K562 (cell line): ENCODE results near the gene AGAP1. TPM values are rescaled to one million over a fixed set of nuclear protein-coding genes. Genes with fewer than 3 reads are reported as not detected.

Experiments
- ATAC-seq: fragments of 200-7000 bp; cut with Tn5 transposase; 3 replicates; pipeline ENCODE4 v1.9.1; 2020; ENCODE audit warnings: moderate library complexity
- BruUV-seq: library from RNA; stranded (reverse); fragments of 400-500 nt; replicated peaks from 2 replicates; lab custom pipeline; 2021; lab: Mats Ljungman, UMichigan
- CTCF ChIA-PET: fragments of 300-600 bp; formaldehyde crosslinking; extraction: SDS; loops from one replicate; lab custom pipeline; 2021; ENCODE audit warnings: low intra/inter-chr PET ratio; lab: Yijun Ruan, JAX
- POLR2A ChIA-PET: fragments of 300-600, 350-650 bp; sonication (Branson Sonifier 250); formaldehyde crosslinking; extraction: SDS; loops from one replicate; lab custom pipeline; 2021; ENCODE audit warnings: antibody characterized with exemption, inconsistent platforms; lab: Yijun Ruan, JAX
- DNase-seq, 4 experiments: peaks; one replicate each; pipeline versions ENCODE4 v3.0.0 to v3.0.0-alpha.2; 2011 to 2018; ENCODE audit warnings: low spot score in 3 of 4, mixed read lengths in 3 of 4; ENCODE audit errors: extremely low read depth in 1 of 4
- FAIRE-seq: peaks from 2 replicates; lab custom pipeline; 2011; peaks lifted over from hg19 to GRCh38; lab: Jason Lieb, UNC
- H2AFZ ChIP-seq: 2 replicates; pipeline ENCODE4 v1.6.0; 2011; ENCODE audit warnings: low read depth, low read length, control low read depth, inconsistent platforms
- H3K27ac ChIP-seq: fragments of 200-600 bp; 3 replicates; pipeline ENCODE4 v1.8.0; 2011; ENCODE audit warnings: low read depth, mild to moderate bottlenecking, control low read depth, inconsistent platforms, low read length, moderate library complexity, mixed read lengths; ENCODE audit errors: extremely low read depth
- H3K27me3 ChIP-seq, 2 experiments: fragments of 300-600 bp in 1 of 2; 2 replicates in 1 of 2; 3 replicates in 1 of 2; pipeline versions ENCODE4 v1.6.0 to v1.8.0; 2011; ENCODE audit warnings: inconsistent platforms in 2 of 2, low read length in 2 of 2, mild to moderate bottlenecking in 1 of 2, mixed read lengths in 1 of 2, moderate library complexity in 1 of 2; ENCODE audit not compliant: control insufficient read depth in 2 of 2, insufficient read depth in 2 of 2
- H3K36me3 ChIP-seq: fragments of 300-600 bp; 3 replicates; pipeline ENCODE4 v1.8.0; 2011; ENCODE audit warnings: mild to moderate bottlenecking, low read length, inconsistent platforms; ENCODE audit not compliant: control insufficient read depth, insufficient read depth
- H3K4me1 ChIP-seq, 2 experiments: fragments of 200-600 bp in 1 of 2; replicated peaks in 1 of 2; 2 replicates in 1 of 2; 3 replicates in 1 of 2; pipeline versions ENCODE4 v1.5.1 to v1.8.0; 2011; ENCODE audit warnings: inconsistent platforms in 2 of 2, low read length in 2 of 2, mild to moderate bottlenecking in 1 of 2, mixed read lengths in 1 of 2, moderate library complexity in 1 of 2; ENCODE audit not compliant: control insufficient read depth in 2 of 2, insufficient read depth in 2 of 2
- H3K4me2 ChIP-seq: 2 replicates; pipeline ENCODE4 v1.6.1; 2011; ENCODE audit warnings: low read length, control low read depth, inconsistent platforms, mixed read lengths; ENCODE audit not compliant: insufficient read depth
- H3K4me3 ChIP-seq: fragments of 200-600 bp; sonication (generic), shearing (Covaris generic); 2 replicates; pipeline ENCODE4 v1.5.1; 2016; ENCODE audit warnings: control low read depth, inconsistent platforms
- H3K79me2 ChIP-seq: fragments of 200-600 bp; 3 replicates; pipeline ENCODE4 v1.8.0; 2011; ENCODE audit warnings: low read length, inconsistent platforms; ENCODE audit not compliant: control insufficient read depth, insufficient read depth
- H3K9ac ChIP-seq, 2 experiments: 2 replicates each; pipeline versions ENCODE4 v1.6.0 to v1.6.1; 2011; ENCODE audit warnings: low read depth in 2 of 2, low read length in 2 of 2, control low read depth in 1 of 2, inconsistent platforms in 1 of 2, mild to moderate bottlenecking in 1 of 2, mixed read lengths in 1 of 2; ENCODE audit not compliant: insufficient read depth in 1 of 2
- H3K9me1 ChIP-seq: one replicate; pipeline ENCODE4 v1.6.0; 2011; ENCODE audit warnings: inconsistent platforms, mild to moderate bottlenecking, low read length, moderate library complexity; ENCODE audit not compliant: control insufficient read depth, insufficient read depth
- H3K9me3 ChIP-seq: replicated peaks from 2 replicates; pipeline ENCODE4 v1.5.1; 2011; ENCODE audit warnings: low read depth, low read length, inconsistent platforms; ENCODE audit not compliant: control insufficient read depth, insufficient read depth
- H4K20me1 ChIP-seq: replicated peaks from 2 replicates; pipeline ENCODE4 v1.6.1; 2011; ENCODE audit warnings: low read length, inconsistent platforms, mixed read lengths; ENCODE audit not compliant: control insufficient read depth, insufficient read depth
- ATF4 ChIP-seq: fragments of 450-650 bp; formaldehyde crosslinking; IDR thresholded peaks from 2 replicates; pipeline ENCODE4 v1.4.0; 2022; ENCODE audit warnings: mild to moderate bottlenecking, moderate library complexity
- BACH1 ChIP-seq: fragments of 200-800 bp; sonication (Bioruptor generic); IDR thresholded peaks from 2 replicates; pipeline ENCODE4 v1.6.1; 2016; ENCODE audit warnings: missing genetic modification characterization, missing compliant biosample characterization
- CBX8 ChIP-seq: fragments of 200-600 bp; sonication (generic); IDR thresholded peaks from 2 replicates; pipeline ENCODE4 v1.6.1; 2012; ENCODE audit warnings: borderline replicate concordance, mixed run types, low read depth, mild to moderate bottlenecking, moderate library complexity, mixed read lengths, low read length, control low read depth, inconsistent platforms; ENCODE audit not compliant: poor library complexity, severe bottlenecking; ENCODE audit errors: extremely low read depth
- CHD2 ChIP-seq: IDR thresholded peaks from 2 replicates; pipeline ENCODE4 v1.6.1; 2011; ENCODE audit warnings: low read depth, low read length
- EP400 ChIP-seq: fragments of 450-650 bp; IDR thresholded peaks from 2 replicates; pipeline ENCODE4 v1.6.1; 2017; ENCODE audit warnings: antibody characterized with exemption, mild to moderate bottlenecking, moderate library complexity
- HDAC8 ChIP-seq: fragments of 450-650 bp; IDR thresholded peaks from 2 replicates; pipeline ENCODE4 v1.6.1; 2016; ENCODE audit warnings: mild to moderate bottlenecking, missing genetic modification characterization, moderate library complexity, missing compliant biosample characterization
- RNF2 ChIP-seq: sonication (generic); IDR thresholded peaks from 2 replicates; pipeline ENCODE4 v1.6.1; 2016
- SIRT6 ChIP-seq: IDR thresholded peaks from one replicate; pipeline ENCODE4 v1.6.1; 2012; ENCODE audit warnings: low read depth, mild to moderate bottlenecking, control low read depth, inconsistent platforms, low read length, moderate library complexity
- XRCC3 ChIP-seq: fragments of 450-650 bp; IDR thresholded peaks from 2 replicates; pipeline ENCODE4 v1.6.1; 2017; ENCODE audit warnings: mild to moderate bottlenecking, moderate library complexity
- ZNF830 ChIP-seq: fragments of 250-450 bp; sonication (Bioruptor Pico); IDR thresholded peaks from 2 replicates; pipeline ENCODE4 v1.5.0; 2021; ENCODE audit warnings: mild to moderate bottlenecking
- WGBS: fragments of 100-300 bp; shearing (Covaris generic); methylation state at CpG from one replicate; pipeline ENCODE4 v1.1.6; 2016; ENCODE audit warnings: low coverage, mixed read lengths; ENCODE audit not compliant: insufficient coverage; ENCODE audit errors: missing lambda C conversion rate; 5-methylcytosine and 5-hydroxymethylcytosine counted together
- in situ Hi-C: fragments of 300-500 bp; cut with MboI; formaldehyde crosslinking; loops from 4 replicates; pipeline ENCODE4 v1.15.0; 2018; ENCODE audit warnings: inconsistent platforms, mixed read lengths
- intact Hi-C: fragments of 100-400 bp; cut with micrococcal nuclease; formaldehyde crosslinking; loops from 2 replicates; pipeline ENCODE4 v1.14.2; 2022
- polyA plus RNA-seq, 8 experiments: library from polyadenylated mRNA; depleted of rRNA in 4 of 8; stranded (reverse) in 5 of 8; unstranded in 3 of 8; fragments of >200 nt; fragmentation: Nextera tagmentation in 2 of 8; fragmentation: Illumina TruSeq in 1 of 8; extraction: Ambion mirVana in 2 of 8; extraction: Trizol in 1 of 8; gene quantifications; 2 replicates each; pipeline versions ENCODE4 v1.2.1 to v1.2.3, GENCODE V29; 2011 to 2014; ENCODE audit warnings: inconsistent platforms in 1 of 8, missing spikeins in 1 of 8
- total RNA-seq, 7 experiments: library from RNA; depleted of rRNA in 6 of 7; stranded (reverse); fragments of >200 nt in 6 of 7; fragmentation: Illumina TruSeq in 2 of 7; extraction: Trizol in 2 of 7; gene quantifications; 2 replicates each; pipeline versions ENCODE4 v1.2.1 to v1.2.3, GENCODE V29; 2011 to 2021; ENCODE audit warnings: low replicate concordance in 1 of 7
- TF ChIP-seq, protein P1 (sequence below): fragments of 450-650 bp; formaldehyde crosslinking; IDR thresholded peaks from 2 replicates; pipeline ENCODE4 v1.4.0; 2022; ENCODE audit warnings: missing genetic modification characterization
- TF ChIP-seq, protein P2 (sequence below): fragments of 250-450 bp; sonication (Bioruptor Pico); IDR thresholded peaks from 2 replicates; pipeline ENCODE4 v1.4.0; 2020; ENCODE audit warnings: mild to moderate bottlenecking, moderate library complexity, borderline replicate concordance

Gene AGAP1
- total and polyA plus RNA-seq, 9 of the 15 experiments (the other 6 are each of a cell fraction or from before 2014, with no cell fraction given): 1.3 to 24.0 (median 10.6) TPM

- H3K9me1 ChIP-seq: peaks cover 2% of the 10 kb centered on the region
- no peaks in the 10 kb centered on the region; the same call in 2 of the 3 replicates for H3K36me3 ChIP-seq
- no peaks in the 10 kb centered on the region for H3K4me1 ChIP-seq
- no peak overlapping the region for H3K9ac ChIP-seq
- H3K4me2 ChIP-seq: no peak overlapping the region
- H3K27ac ChIP-seq: no peak overlapping the region
- ATAC-seq: no peak
- ChIA-PET CTCF (no interaction called here), POLR2A (no interaction called here)
- no peak for FAIRE-seq
- H3K4me3 ChIP-seq: no peak overlapping the region
- WGBS: 80% methylated on average over 1 of the region's 1 CpG
- TF ChIP-seq, protein P1, sequence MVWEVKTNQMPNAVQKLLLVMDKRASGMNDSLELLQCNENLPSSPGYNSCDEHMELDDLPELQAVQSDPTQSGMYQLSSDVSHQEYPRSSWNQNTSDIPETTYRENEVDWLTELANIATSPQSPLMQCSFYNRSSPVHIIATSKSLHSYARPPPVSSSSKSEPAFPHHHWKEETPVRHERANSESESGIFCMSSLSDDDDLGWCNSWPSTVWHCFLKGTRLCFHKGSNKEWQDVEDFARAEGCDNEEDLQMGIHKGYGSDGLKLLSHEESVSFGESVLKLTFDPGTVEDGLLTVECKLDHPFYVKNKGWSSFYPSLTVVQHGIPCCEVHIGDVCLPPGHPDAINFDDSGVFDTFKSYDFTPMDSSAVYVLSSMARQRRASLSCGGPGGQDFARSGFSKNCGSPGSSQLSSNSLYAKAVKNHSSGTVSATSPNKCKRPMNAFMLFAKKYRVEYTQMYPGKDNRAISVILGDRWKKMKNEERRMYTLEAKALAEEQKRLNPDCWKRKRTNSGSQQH (CRISPR knock-in tag): no peak
- TF ChIP-seq SIRT6 (no peak), BACH1 (tag) (no peak)
- intact Hi-C loops: no loop called here
- in situ Hi-C loops: no loop called here
- 0 out of 2 replicates have a peak, but pooled peaks cover 2% of the 10 kb centered on the region for H4K20me1 ChIP-seq
- DNase-seq: no peak
- H3K9me3 ChIP-seq: no peaks in the 10 kb centered on the region
- H3K27me3 ChIP-seq: no peaks in the 10 kb centered on the region
- H2AFZ ChIP-seq: no peak overlapping the region
- no peaks in the 10 kb centered on the region for H3K79me2 ChIP-seq
- BruUV-seq: no TSS peak
These were observed 484.2 kb downstream of the AGAP1 start for GRCh38 chr2:235978022-235978421.

DNA sequence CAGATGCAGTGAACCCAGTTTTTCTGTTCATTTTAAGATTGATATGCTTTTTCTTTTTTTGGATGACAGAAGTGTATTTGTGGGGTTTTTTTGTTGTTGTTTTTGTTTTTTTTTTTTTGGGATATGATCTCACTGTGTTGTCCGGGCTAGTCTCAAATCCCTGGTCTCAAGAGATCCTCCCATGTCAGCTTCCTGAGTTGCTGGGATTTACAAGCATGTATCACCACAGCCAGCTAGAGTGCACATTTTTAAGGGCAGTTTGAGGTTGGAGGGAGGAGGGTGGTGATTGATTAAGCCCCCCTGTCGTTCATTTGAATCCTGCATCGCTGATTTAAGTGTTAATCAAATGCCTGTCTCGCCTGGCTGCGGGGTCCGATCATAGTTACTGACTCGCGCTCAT, 485.2 kb downstream of the AGAP1 start:
- no peaks in the 10 kb centered on the region for H3K27me3 ChIP-seq
- 84% methylated on average over 6 of the region's 8 CpGs for WGBS
- no peak overlapping the region for H3K9ac ChIP-seq
- POLR2A ChIA-PET: no interaction called here
- no peaks in the 10 kb centered on the region for H3K79me2 ChIP-seq
- H3K4me3 ChIP-seq: no peak overlapping the region
- no TSS peak for BruUV-seq
- ATAC-seq (no peak), FAIRE-seq (no peak), DNase-seq (no peak)
- H3K9me3 ChIP-seq: no peaks in the 10 kb centered on the region
- H3K4me1 ChIP-seq: no peaks in the 10 kb centered on the region
- H3K4me2 ChIP-seq: no peak overlapping the region
- H3K9me1 ChIP-seq: peaks cover 2% of the 10 kb centered on the region
- CTCF ChIA-PET: no interaction called here
- no peak overlapping the region for H2AFZ ChIP-seq
- H3K27ac ChIP-seq: no peak overlapping the region
- in situ Hi-C loops (no loop called here), intact Hi-C loops (no loop called here)
- H4K20me1 ChIP-seq: 0 out of 2 replicates have a peak, but pooled peaks cover 2% of the 10 kb centered on the region
- H3K36me3 ChIP-seq: no peaks in the 10 kb centered on the region; the same call in 2 of the 3 replicates
- TF ChIP-seq HDAC8: no peak
- TF ChIP-seq ATF4 (CRISPR knock-in tag): no peak
- TF ChIP-seq ZNF830 (CRISPR knock-in tag): no peak
- no peak for TF ChIP-seq XRCC3
- TF ChIP-seq, protein P2, sequence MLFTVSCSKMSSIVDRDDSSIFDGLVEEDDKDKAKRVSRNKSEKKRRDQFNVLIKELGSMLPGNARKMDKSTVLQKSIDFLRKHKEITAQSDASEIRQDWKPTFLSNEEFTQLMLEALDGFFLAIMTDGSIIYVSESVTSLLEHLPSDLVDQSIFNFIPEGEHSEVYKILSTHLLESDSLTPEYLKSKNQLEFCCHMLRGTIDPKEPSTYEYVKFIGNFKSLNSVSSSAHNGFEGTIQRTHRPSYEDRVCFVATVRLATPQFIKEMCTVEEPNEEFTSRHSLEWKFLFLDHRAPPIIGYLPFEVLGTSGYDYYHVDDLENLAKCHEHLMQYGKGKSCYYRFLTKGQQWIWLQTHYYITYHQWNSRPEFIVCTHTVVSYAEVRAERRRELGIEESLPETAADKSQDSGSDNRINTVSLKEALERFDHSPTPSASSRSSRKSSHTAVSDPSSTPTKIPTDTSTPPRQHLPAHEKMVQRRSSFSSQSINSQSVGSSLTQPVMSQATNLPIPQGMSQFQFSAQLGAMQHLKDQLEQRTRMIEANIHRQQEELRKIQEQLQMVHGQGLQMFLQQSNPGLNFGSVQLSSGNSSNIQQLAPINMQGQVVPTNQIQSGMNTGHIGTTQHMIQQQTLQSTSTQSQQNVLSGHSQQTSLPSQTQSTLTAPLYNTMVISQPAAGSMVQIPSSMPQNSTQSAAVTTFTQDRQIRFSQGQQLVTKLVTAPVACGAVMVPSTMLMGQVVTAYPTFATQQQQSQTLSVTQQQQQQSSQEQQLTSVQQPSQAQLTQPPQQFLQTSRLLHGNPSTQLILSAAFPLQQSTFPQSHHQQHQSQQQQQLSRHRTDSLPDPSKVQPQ (CRISPR knock-in tag): no peak
- TF ChIP-seq CHD2: no peak
- TF ChIP-seq CBX8: no peak
- no peak for TF ChIP-seq EP400
- TF ChIP-seq RNF2: no peak
